ENCODE measurements around the gene C8A. TPM values are rescaled to one million over a fixed set of nuclear protein-coding genes. Genes with fewer than 3 reads are reported as not detected.

The C8A gene
- total and polyA plus RNA-seq, 2 of the 8 experiments (the other 6 are each of a cell fraction or from before 2014, with no cell fraction given), result not detected

DNA sequence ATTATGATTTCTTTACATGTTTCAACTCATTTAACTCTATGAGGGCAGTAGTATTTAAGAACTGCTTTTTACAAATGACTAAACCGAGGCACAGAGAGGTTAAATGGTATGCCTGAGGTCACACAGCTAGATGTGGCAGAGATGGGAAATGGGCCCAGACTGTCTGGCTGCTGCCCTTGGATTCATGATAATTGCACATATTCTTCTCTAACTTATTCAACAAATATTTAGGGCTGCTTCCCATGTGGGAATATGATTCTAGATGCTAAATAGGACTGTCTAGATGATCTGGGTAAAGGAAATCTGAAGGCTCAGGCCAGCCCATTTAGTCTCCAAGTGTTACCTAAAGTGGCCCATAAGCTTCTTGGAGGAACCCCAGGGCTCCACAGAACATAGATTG is 26.2 kb downstream of the C8A start (continued):
- TF ChIP-seq, protein P1, sequence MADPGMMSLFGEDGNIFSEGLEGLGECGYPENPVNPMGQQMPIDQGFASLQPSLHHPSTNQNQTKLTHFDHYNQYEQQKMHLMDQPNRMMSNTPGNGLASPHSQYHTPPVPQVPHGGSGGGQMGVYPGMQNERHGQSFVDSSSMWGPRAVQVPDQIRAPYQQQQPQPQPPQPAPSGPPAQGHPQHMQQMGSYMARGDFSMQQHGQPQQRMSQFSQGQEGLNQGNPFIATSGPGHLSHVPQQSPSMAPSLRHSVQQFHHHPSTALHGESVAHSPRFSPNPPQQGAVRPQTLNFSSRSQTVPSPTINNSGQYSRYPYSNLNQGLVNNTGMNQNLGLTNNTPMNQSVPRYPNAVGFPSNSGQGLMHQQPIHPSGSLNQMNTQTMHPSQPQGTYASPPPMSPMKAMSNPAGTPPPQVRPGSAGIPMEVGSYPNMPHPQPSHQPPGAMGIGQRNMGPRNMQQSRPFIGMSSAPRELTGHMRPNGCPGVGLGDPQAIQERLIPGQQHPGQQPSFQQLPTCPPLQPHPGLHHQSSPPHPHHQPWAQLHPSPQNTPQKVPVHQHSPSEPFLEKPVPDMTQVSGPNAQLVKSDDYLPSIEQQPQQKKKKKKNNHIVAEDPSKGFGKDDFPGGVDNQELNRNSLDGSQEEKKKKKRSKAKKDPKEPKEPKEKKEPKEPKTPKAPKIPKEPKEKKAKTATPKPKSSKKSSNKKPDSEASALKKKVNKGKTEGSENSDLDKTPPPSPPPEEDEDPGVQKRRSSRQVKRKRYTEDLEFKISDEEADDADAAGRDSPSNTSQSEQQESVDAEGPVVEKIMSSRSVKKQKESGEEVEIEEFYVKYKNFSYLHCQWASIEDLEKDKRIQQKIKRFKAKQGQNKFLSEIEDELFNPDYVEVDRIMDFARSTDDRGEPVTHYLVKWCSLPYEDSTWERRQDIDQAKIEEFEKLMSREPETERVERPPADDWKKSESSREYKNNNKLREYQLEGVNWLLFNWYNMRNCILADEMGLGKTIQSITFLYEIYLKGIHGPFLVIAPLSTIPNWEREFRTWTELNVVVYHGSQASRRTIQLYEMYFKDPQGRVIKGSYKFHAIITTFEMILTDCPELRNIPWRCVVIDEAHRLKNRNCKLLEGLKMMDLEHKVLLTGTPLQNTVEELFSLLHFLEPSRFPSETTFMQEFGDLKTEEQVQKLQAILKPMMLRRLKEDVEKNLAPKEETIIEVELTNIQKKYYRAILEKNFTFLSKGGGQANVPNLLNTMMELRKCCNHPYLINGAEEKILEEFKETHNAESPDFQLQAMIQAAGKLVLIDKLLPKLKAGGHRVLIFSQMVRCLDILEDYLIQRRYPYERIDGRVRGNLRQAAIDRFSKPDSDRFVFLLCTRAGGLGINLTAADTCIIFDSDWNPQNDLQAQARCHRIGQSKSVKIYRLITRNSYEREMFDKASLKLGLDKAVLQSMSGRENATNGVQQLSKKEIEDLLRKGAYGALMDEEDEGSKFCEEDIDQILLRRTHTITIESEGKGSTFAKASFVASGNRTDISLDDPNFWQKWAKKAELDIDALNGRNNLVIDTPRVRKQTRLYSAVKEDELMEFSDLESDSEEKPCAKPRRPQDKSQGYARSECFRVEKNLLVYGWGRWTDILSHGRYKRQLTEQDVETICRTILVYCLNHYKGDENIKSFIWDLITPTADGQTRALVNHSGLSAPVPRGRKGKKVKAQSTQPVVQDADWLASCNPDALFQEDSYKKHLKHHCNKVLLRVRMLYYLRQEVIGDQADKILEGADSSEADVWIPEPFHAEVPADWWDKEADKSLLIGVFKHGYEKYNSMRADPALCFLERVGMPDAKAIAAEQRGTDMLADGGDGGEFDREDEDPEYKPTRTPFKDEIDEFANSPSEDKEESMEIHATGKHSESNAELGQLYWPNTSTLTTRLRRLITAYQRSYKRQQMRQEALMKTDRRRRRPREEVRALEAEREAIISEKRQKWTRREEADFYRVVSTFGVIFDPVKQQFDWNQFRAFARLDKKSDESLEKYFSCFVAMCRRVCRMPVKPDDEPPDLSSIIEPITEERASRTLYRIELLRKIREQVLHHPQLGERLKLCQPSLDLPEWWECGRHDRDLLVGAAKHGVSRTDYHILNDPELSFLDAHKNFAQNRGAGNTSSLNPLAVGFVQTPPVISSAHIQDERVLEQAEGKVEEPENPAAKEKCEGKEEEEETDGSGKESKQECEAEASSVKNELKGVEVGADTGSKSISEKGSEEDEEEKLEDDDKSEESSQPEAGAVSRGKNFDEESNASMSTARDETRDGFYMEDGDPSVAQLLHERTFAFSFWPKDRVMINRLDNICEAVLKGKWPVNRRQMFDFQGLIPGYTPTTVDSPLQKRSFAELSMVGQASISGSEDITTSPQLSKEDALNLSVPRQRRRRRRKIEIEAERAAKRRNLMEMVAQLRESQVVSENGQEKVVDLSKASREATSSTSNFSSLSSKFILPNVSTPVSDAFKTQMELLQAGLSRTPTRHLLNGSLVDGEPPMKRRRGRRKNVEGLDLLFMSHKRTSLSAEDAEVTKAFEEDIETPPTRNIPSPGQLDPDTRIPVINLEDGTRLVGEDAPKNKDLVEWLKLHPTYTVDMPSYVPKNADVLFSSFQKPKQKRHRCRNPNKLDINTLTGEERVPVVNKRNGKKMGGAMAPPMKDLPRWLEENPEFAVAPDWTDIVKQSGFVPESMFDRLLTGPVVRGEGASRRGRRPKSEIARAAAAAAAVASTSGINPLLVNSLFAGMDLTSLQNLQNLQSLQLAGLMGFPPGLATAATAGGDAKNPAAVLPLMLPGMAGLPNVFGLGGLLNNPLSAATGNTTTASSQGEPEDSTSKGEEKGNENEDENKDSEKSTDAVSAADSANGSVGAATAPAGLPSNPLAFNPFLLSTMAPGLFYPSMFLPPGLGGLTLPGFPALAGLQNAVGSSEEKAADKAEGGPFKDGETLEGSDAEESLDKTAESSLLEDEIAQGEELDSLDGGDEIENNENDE (IDR thresholded peaks at IDR 0.05; ENCODE audit: insufficient replicate concordance, low read length), result no peak
- TF ChIP-seq SIN3A (conservative IDR thresholded peaks at IDR 0.05 in 1 of 2, IDR thresholded peaks at IDR 0.05 in 1 of 2; ENCODE audit: low read depth in 1 of 2, low read length in 2 of 2), result no peak
- TF ChIP-seq YY1 (IDR thresholded peaks at IDR 0.05; ENCODE audit: low read depth, low read length), result no peak
- TF ChIP-seq, protein P2, sequence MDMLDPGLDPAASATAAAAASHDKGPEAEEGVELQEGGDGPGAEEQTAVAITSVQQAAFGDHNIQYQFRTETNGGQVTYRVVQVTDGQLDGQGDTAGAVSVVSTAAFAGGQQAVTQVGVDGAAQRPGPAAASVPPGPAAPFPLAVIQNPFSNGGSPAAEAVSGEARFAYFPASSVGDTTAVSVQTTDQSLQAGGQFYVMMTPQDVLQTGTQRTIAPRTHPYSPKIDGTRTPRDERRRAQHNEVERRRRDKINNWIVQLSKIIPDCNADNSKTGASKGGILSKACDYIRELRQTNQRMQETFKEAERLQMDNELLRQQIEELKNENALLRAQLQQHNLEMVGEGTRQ (IDR thresholded peaks at IDR 0.05; ENCODE audit: low read length), result no peak
- TF ChIP-seq EGR1 (IDR thresholded peaks at IDR 0.05; ENCODE audit: borderline replicate concordance, low read depth, low read length), result no peak
- TF ChIP-seq SIX5 (IDR thresholded peaks at IDR 0.05; ENCODE audit: low read depth, low read length), result no peak
- TF ChIP-seq TAF1 (IDR thresholded peaks at IDR 0.05; ENCODE audit: low read depth, low read length), result no peak
- TF ChIP-seq KDM5A (IDR thresholded peaks at IDR 0.05; ENCODE audit: low read length), result no peak

Measured in H1 (cell line).